Stomach (tissue), 4 donors: ENCODE data around the gene HERC6.

Experiments
- EP300 ChIP-seq: sonication (generic); formaldehyde crosslinking; IDR thresholded peaks from one replicate; pipeline ENCODE4 v1.6.1; 2017; ENCODE audit warnings: antibody characterized with exemption
- POLR2AphosphoS5 ChIP-seq, 3 donors: sonication (generic); formaldehyde crosslinking; IDR thresholded peaks; one replicate each; pipeline ENCODE4 v1.6.1; 2016; ENCODE audit warnings: antibody characterized with exemption in 3 of 3
- TF ChIP-seq, protein P1 (sequence below), 7 experiments: fragments of 450-650 bp in 4 of 7; fragments of 200-600 bp in 3 of 7; sonication (generic) in 3 of 7; IDR thresholded peaks; one replicate each; pipeline ENCODE4 v1.5.1; 2016 to 2019; ENCODE audit warnings: antibody characterized with exemption in 7 of 7, control low read depth in 2 of 7, mild to moderate bottlenecking in 1 of 7

GRCh38 chr4:88439161-88439760, 60.6 kb downstream of the HERC6 start:
- TF ChIP-seq, protein P1, sequence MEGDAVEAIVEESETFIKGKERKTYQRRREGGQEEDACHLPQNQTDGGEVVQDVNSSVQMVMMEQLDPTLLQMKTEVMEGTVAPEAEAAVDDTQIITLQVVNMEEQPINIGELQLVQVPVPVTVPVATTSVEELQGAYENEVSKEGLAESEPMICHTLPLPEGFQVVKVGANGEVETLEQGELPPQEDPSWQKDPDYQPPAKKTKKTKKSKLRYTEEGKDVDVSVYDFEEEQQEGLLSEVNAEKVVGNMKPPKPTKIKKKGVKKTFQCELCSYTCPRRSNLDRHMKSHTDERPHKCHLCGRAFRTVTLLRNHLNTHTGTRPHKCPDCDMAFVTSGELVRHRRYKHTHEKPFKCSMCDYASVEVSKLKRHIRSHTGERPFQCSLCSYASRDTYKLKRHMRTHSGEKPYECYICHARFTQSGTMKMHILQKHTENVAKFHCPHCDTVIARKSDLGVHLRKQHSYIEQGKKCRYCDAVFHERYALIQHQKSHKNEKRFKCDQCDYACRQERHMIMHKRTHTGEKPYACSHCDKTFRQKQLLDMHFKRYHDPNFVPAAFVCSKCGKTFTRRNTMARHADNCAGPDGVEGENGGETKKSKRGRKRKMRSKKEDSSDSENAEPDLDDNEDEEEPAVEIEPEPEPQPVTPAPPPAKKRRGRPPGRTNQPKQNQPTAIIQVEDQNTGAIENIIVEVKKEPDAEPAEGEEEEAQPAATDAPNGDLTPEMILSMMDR (IDR thresholded peaks at IDR 0.05): no peak
- TF ChIP-seq POLR2AphosphoS5 (IDR thresholded peaks at IDR 0.05) (no peak), EP300 (no peak)
